Mesodermal cell (in vitro differentiated cells): Measurements from ENCODE around the gene MOG.

ENCODE experiments used
- H3K27ac ChIP-seq: 2 replicates; pipeline ENCODE4 v1.7.0; 2013; ENCODE audit warnings: mild to moderate bottlenecking, low read depth, low read length, moderate library complexity; ENCODE audit not compliant: severe bottlenecking
- H3K36me3 ChIP-seq: 2 replicates; pipeline ENCODE4 v1.7.1; 2013; ENCODE audit warnings: mild to moderate bottlenecking, low read length, moderate library complexity; ENCODE audit not compliant: control insufficient read depth, insufficient read depth
- H3K4me1 ChIP-seq: one replicate; pipeline ENCODE4 v1.7.1; 2013; ENCODE audit warnings: mild to moderate bottlenecking, low read length; ENCODE audit not compliant: insufficient read depth, control insufficient read depth, poor library complexity, severe bottlenecking
- H3K4me3 ChIP-seq: 2 replicates; pipeline ENCODE4 v1.7.0; 2013; ENCODE audit warnings: low read length, control low read depth, mild to moderate bottlenecking; ENCODE audit not compliant: insufficient read depth, poor library complexity, severe bottlenecking; ENCODE audit errors: extremely low read depth
- H3K9me3 ChIP-seq: 2 replicates; pipeline ENCODE4 v1.7.1; 2013; ENCODE audit warnings: mild to moderate bottlenecking, low read length, moderate library complexity; ENCODE audit not compliant: control insufficient read depth
- WGBS, 2 experiments: methylation state at CpG; one replicate each; pipeline ENCODE4 v1.1.5; 2013; ENCODE audit warnings: missing lambda C conversion rate in 2 of 2; ENCODE audit not compliant: insufficient coverage in 2 of 2; 5-methylcytosine and 5-hydroxymethylcytosine counted together

MOG gene

GRCh38 chr6:29641430-29642148 lies 15.3 kb upstream of the MOG start:
- Histone ChIP-seq H3K4me3 (no peak overlapping the region), H3K4me1 (no peaks in the 10 kb centered on the region), H3K9me3 (no peaks in the 10 kb centered on the region), H3K27ac (no peak overlapping the region), H3K36me3 (no peaks in the 10 kb centered on the region)
- WGBS, 2 experiments: 56 to 57% methylated on average over 3 of the region's 3 CpGs

DNA sequence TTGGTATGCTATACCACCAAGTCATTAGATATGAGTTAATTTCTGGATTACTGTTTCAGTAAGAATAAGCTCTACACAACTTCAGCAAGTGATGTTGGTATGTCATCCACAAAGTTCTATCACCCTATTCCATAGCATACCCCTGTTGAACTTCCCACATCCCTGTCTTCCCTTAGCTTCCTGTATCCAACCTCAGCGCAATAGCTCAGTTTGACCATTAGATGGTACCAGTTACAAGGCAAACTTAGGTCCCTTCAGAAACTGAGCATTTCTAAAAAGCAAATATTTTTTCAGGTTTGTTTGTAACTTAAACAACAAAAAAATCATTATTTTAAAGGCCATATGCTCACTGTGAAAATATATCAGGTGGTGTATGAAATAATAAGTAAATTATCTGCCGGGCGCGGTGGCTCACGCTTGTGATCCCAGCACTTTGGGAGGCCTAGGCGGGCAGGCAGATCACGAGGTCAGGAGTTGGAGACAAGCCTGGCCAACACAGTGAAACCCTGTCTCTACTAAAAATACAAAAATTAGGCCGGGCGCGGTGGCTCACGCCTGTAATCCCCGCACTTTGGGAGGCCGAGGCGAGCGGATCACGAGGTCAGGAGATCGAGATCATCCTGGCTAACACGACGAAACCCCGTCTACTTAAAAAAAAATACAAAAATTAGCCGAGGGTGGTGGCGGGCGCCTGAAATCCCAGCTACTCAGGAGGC lies 8.8 kb upstream of the MOG start:
- Histone ChIP-seq H3K36me3 (no peaks in the 10 kb centered on the region), H3K4me3 (no peak overlapping the region), H3K9me3 (no peaks in the 10 kb centered on the region), H3K4me1 (peaks cover 3% of the 10 kb centered on the region), H3K27ac (no peak overlapping the region)
- WGBS, 2 experiments: 84 to 91% methylated on average over 21 to 23 of the region's 23 CpGs

GRCh38 chr6:29649701-29650673 lies 6.9 kb upstream of the MOG start:
- WGBS, 2 experiments: 6 to 7% methylated on average over 18 to 25 of the region's 33 CpGs
- no peaks in the 10 kb centered on the region for H3K36me3 ChIP-seq
- H3K4me3 ChIP-seq: peak overlapping the region; percentile 23
- peaks cover 3% of the 10 kb centered on the region for H3K4me1 ChIP-seq
- no peaks in the 10 kb centered on the region for H3K9me3 ChIP-seq
- H3K27ac ChIP-seq: no peak overlapping the region

DNA sequence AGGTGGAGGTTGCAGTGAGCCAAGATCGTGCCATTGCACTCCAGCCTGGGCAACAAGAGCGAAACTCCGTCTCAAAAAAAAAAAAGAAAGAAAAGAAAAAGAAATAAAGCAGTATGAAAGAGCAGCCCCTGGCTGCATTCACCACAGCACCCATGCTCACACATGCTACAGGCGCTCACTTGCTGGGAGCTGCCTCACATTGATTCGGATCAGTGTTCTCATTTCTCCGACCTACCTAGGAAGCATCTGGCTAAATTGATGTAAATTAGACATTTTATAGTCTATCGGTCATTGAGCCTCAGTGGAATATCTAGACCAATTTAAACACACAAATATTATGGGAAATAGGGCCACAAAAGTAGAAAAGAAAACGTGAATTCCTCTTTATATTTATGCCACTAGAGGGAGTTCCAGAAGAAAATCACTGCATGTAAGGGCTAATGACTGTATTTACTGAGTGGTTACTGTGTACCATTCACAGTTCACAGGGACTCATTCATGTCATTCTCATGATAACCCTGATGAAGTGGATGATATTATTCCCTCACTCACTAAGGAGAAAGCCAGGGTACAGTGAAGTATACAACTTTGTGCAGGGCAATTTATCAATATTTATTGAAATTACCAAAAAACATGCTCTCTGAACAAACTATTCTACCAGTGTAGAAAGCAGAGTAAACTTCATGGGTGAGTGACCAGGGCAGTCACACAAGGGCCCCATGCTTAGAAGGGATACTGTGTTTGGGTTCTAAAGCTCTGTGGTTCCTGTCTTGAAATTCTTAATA lies 5.3 kb upstream of the MOG start:
- Histone ChIP-seq H3K4me3 (no peak overlapping the region), H3K36me3 (no peaks in the 10 kb centered on the region), H3K9me3 (no peaks in the 10 kb centered on the region), H3K27ac (no peak overlapping the region), H3K4me1 (peaks cover 8% of the 10 kb centered on the region)
- WGBS, 2 experiments: 89 to 100% methylated on average over 1 to 3 of the region's 8 CpGs

DNA sequence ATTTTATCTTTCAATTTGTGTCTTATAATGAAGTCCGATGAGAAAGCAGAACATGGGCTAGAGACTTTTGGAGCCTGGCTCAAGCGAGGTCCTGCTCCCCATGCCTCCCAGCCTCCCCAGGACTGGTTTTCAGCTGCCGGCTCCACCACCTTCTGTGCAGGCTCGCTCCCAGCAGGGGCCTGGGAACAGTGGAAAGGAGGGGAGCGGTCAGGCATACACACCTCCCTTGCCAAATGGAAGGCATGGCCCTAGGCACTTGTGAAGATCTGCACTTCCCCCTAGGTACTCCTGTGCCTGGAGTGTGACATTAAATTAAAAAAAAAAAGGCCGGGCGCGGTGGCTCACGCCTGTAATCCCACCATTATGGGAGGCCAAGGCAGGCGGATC lies 4.7 kb upstream of the MOG start:
- Histone ChIP-seq H3K4me1 (peaks cover 12% of the 10 kb centered on the region), H3K27ac (no peak overlapping the region), H3K4me3 (no peak overlapping the region), H3K9me3 (no peaks in the 10 kb centered on the region), H3K36me3 (no peaks in the 10 kb centered on the region)
- WGBS, 2 experiments: 88 to 95% methylated on average over 7 to 8 of the region's 10 CpGs

DNA sequence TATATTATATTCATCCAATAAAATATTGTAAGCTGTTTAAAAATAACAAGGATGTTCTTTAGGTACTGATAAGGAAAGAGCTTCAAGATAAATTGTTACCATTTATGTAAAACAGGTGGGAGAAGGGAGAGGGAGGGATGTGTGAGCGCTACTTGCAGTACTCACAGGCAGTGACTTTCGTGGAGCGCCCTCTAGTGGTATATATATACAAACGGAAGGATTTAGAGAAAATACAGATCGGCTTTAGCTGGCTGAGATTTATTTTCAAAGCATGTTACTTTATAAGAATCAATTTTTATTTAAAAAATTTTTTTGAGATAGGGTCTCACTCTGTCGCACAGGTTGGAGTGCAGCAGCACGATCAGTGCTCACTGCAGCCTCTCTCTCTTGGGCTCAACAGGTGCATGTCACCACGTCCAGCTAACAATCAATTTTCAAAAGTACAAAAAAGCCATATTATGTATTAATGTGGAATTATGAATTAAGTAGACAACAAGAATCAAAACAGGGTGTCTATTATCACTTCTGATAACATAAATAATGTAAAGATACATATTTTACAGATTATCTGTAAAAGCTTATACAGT lies 3.3 kb upstream of the MOG start:
- Histone ChIP-seq H3K4me1 (peaks cover 12% of the 10 kb centered on the region), H3K9me3 (no peaks in the 10 kb centered on the region), H3K4me3 (no peak overlapping the region), H3K36me3 (no peaks in the 10 kb centered on the region), H3K27ac (no peak overlapping the region)
- WGBS, 2 experiments: 0 to 20% methylated on average over 1 to 2 of the region's 8 CpGs

DNA sequence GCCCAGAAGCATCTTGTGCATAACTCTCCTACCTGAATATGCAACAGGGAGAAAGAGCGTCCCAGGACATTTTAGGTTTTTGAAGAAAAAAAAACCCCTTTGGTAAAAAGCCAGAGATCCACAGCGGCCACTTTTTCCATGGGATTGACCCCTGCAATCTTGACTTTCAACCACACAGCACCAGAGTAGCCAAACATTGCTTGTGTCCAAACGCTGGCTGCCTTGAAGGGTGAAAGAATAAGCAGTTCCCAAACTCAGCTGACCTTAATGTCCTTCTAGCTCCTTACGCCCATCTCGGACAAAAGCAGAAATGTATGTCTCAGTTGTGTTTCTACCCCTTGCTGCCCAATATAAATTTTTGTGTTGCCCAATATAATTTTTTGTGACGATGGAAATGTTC lies 1.2 kb upstream of the MOG start:
- Histone ChIP-seq H3K27ac (no peak overlapping the region), H3K4me1 (peaks cover 9% of the 10 kb centered on the region), H3K36me3 (no peaks in the 10 kb centered on the region), H3K4me3 (no peak overlapping the region), H3K9me3 (no peaks in the 10 kb centered on the region)
- WGBS, 2 experiments: 77 to 89% methylated on average over 5 of the region's 6 CpGs

DNA sequence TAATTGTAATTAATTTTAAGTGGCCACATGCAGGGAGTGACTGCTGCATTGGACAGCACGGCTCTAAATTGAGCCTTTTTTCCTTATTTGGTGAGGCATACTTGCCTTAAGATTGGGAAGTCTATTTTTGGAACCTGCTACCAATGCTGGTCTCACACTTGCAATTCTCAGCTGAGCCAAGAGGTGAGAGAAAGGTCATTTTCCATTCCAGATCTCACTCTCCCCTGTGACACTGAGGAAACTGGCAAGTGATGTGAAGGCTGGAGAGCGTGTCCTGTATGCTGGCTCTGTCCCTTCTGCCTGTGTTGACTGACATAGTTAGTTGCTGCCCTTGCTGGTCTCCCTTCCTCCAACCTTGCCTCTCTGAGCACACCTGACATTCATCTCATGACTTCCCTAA lies 735 bp upstream of the MOG start:
- 78 to 82% methylated on average over 1 of the region's 2 CpGs for WGBS, 2 experiments
- Histone ChIP-seq H3K9me3 (no peaks in the 10 kb centered on the region), H3K4me1 (peaks cover 9% of the 10 kb centered on the region), H3K27ac (no peak overlapping the region), H3K36me3 (no peaks in the 10 kb centered on the region), H3K4me3 (no peak overlapping the region)

DNA sequence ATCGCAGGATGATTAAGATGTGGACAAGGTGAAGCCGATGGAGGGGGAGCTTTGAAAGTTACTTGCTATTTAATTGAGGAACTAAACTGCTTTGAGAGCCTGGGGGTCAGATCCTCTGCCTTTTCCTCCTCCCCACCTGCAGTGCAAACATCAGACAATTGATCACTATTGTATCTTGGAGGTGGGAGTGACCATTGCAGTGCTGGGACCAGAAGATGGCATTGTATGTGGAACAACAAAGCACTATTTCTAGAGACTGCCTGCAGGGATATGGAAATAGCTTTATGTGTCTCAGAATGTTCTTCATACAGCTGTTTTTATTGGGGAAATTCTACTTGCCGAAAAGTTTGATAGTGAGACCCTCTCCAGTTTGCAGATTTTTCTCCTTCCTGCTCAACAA lies 4.2 kb downstream of the MOG start:
- 81 to 92% methylated on average over 2 of the region's 3 CpGs for WGBS, 2 experiments
- H3K27ac ChIP-seq: no peak overlapping the region

More for the DNA sequence above, 4.2 kb downstream of the MOG start:
- H3K9me3 ChIP-seq: no peaks in the 10 kb centered on the region
- no peaks in the 10 kb centered on the region for H3K36me3 ChIP-seq
- peaks cover 13% of the 10 kb centered on the region for H3K4me1 ChIP-seq
- H3K4me3 ChIP-seq: no peak overlapping the region
